ENCODE data around the gene HTR2B. TPM values are rescaled to one million over a fixed set of nuclear protein-coding genes. Genes with fewer than 3 reads are reported as not detected.

The HTR2B gene
- total RNA-seq (1 to 10 TPM in 1 of 2 donors, under 1 TPM in 1; 0.40 to 1.1 TPM), polyA plus RNA-seq (ENCODE audit: insufficient read length in 2 of 2) (under 1 TPM; 0.16 to 0.26 TPM)
- long read RNA-seq, donor 1 = 0 reads
- long read RNA-seq, donor 2 = 0 reads
- long read RNA-seq, donor 3 = 0 reads
- long read RNA-seq, donor 4, partial matches to known transcripts = 134 of 134 reads
- long read RNA-seq, donor 4, other reads (novel, unspliced or antisense) = 0 of 134 reads

DNA sequence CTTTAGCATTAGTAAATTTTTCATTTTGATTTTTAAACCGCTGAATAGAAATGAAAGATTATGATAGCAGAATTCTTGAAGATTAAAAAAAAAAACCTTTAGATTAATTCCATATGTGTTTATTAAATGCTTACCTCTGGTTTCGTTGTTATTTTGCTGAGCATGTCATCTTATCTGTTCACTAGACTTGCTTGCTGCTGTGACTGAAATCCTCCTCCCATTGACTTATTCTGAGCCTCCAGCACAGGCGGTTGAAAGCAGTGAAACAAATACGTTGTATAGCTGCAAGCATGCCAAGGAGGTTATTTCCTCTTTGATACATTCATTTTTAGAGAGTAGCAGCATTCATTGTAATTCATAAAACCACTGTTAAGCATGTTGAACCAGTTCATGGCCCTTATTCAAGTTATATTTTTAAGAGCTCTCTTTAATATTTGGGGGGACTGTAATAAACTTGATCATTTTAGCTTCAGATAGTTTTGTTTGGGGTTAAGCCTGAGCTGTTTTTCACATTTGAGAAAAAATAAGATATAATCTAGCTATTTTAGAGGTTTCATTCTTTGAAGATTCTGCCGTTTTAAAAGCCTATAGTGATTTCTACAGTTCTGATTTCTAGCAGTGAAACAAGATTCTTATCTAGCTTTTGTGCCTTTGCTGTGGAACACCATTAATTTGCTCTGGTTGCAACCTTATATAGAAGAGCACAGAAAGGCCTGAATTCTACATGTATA is at the start of gene HTR2B:
HTR2B (minus strand) TSS at position 205 of the 731 bp plus-strand sequence. CDS start 1,278 bp downstream, outside the sequence.
- WGBS (ENCODE audit: insufficient coverage) = no CpG with 5 or more reads among the region's 5 CpGs
- DNase-seq (ENCODE audit: low read depth in 4 of 6, low spot score in 6 of 6) = peak in 3 of 6 donors; percentile 4 to 63 (median 48)
- H3K4me3 ChIP-seq (ENCODE audit: low read depth, low read length) = no peak within 1 kb of the TSS
- H3K36me3 ChIP-seq (ENCODE audit: control insufficient read depth, insufficient read depth, low read length) = no peaks in the 10 kb centered on the region
- H3K27me3 ChIP-seq (ENCODE audit: control insufficient read depth, insufficient read depth, low read length) = no peaks in the 10 kb centered on the region
- H3K4me1 ChIP-seq (ENCODE audit: control insufficient read depth, insufficient read depth, low read length) = no peaks in the 10 kb centered on the region
- peak within 1 kb of the TSS; percentile 26 for H3K27ac ChIP-seq (ENCODE audit: low read depth, low read length)
- no peaks in the 10 kb centered on the region for H3K9me3 ChIP-seq (ENCODE audit: control insufficient read depth, insufficient read depth, low read length)

DNA sequence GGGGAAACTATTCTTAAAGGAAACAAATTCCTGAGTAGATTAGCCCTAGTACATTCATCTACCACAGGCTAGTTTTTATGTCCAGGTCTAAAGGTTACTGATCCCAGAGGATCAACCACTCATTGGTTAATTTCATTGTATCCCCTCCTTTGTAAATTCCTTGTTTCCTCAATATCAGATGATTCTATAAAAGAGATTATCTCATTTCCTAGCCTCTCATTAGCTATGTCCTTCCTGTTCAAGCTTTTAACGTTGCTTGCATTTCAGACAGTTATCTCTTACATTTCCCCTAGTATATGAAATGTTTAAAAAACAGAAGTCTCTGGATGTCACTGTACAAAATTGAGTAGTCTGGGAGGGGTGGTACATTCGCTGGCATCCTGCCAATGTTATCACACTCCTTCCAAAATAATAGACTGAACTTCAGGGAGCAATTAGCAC is 49.4 kb upstream of the HTR2B start:
- no CpG with 5 or more reads among the region's 2 CpGs for WGBS (ENCODE audit: insufficient coverage)
- H3K27ac ChIP-seq (ENCODE audit: low read depth, low read length) = no peak overlapping the region
- H3K4me1 ChIP-seq (ENCODE audit: control insufficient read depth, insufficient read depth, low read length) = no peaks in the 10 kb centered on the region
- peaks cover 20% of the 10 kb centered on the region for H3K36me3 ChIP-seq (ENCODE audit: control insufficient read depth, insufficient read depth, low read length)
- DNase-seq (ENCODE audit: low read depth in 4 of 6, low spot score in 6 of 6) = peak in 1 of 6 donors; percentile 37
- H3K27me3 ChIP-seq (ENCODE audit: control insufficient read depth, insufficient read depth, low read length) = no peaks in the 10 kb centered on the region
- no peaks in the 10 kb centered on the region for H3K9me3 ChIP-seq (ENCODE audit: control insufficient read depth, insufficient read depth, low read length)
- H3K4me3 ChIP-seq (ENCODE audit: low read depth, low read length) = no peak overlapping the region

DNA sequence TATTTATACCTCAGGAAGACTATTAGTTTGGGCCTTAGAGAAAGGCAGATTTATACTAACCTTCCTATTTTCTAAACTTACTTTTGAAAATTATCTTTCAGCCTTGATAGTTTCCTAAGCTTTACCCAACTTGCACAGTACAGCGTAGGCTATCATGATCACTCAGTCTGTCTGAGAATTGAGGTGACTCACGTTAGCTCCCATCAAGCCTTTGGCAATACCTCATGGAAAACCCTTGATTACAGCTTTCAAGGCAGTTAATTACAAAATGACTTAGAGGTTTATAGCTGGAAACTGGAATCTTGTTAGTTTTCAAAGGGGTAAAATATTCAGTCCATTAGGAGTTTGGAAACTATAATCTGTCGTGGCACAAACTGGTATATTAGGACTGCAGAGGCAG is 47.2 kb upstream of the HTR2B start:
- no peak overlapping the region for H3K27ac ChIP-seq (ENCODE audit: low read depth, low read length)
- WGBS (ENCODE audit: insufficient coverage) = 100% methylated on average over 3 of the region's 3 CpGs
- peaks cover 20% of the 10 kb centered on the region for H3K36me3 ChIP-seq (ENCODE audit: control insufficient read depth, insufficient read depth, low read length)
- H3K27me3 ChIP-seq (ENCODE audit: control insufficient read depth, insufficient read depth, low read length) = no peaks in the 10 kb centered on the region
- H3K4me1 ChIP-seq (ENCODE audit: control insufficient read depth, insufficient read depth, low read length) = no peaks in the 10 kb centered on the region
- no peaks in the 10 kb centered on the region for H3K9me3 ChIP-seq (ENCODE audit: control insufficient read depth, insufficient read depth, low read length)
- DNase-seq (ENCODE audit: low read depth in 4 of 6, low spot score in 6 of 6) = no peak
- H3K4me3 ChIP-seq (ENCODE audit: low read depth, low read length) = no peak overlapping the region

DNA sequence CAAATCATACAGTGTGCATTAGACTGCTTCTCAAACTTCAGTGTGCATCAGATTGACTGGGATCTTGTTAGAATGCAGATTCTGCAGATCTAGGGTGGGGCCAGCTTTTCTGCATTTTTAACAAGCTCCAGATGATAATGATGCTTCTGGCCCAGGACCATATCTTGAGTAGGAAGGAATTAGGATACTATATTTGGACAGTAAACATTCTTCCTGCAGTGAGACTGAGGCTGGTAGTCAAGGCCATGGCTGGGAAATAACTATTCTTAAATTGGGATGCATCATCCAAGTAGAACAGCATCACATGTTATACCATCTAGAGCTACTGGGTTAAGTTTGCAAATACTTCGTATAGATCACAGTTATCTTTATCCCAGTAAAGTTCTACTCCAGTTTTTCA is 45.2 kb upstream of the HTR2B start:
- no peaks in the 10 kb centered on the region for H3K27me3 ChIP-seq (ENCODE audit: control insufficient read depth, insufficient read depth, low read length)
- H3K27ac ChIP-seq (ENCODE audit: low read depth, low read length) = no peak overlapping the region
- H3K9me3 ChIP-seq (ENCODE audit: control insufficient read depth, insufficient read depth, low read length) = no peaks in the 10 kb centered on the region
- peaks cover 16% of the 10 kb centered on the region for H3K36me3 ChIP-seq (ENCODE audit: control insufficient read depth, insufficient read depth, low read length)
- H3K4me3 ChIP-seq (ENCODE audit: low read depth, low read length) = no peak overlapping the region
- no CpG with 5 or more reads among the region's 1 CpG for WGBS (ENCODE audit: insufficient coverage)
- DNase-seq (ENCODE audit: low read depth in 4 of 6, low spot score in 6 of 6) = peak in 1 of 6 donors; percentile 2
- H3K4me1 ChIP-seq (ENCODE audit: control insufficient read depth, insufficient read depth, low read length) = no peaks in the 10 kb centered on the region

DNA sequence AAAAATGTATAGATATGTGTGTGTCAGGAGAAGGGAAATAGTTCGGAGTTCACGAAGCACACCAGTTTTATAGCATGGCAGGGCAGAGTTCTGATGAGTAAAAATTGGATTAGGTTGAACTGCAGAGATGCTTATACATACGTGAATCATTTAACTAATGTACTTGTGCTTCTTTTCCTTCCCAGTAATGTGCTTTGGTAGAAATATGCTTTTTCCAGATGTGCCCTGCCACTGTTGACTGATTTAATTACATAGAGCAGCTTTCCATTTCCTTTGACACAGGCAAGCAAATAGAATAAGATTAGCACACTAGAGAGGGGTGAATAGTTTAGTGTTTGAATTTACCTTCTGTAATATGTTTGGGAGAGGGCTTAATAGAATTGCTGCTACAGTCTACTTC is 44.6 kb upstream of the HTR2B start:
- H3K36me3 ChIP-seq (ENCODE audit: control insufficient read depth, insufficient read depth, low read length) = peaks cover 11% of the 10 kb centered on the region
- no peaks in the 10 kb centered on the region for H3K27me3 ChIP-seq (ENCODE audit: control insufficient read depth, insufficient read depth, low read length)
- H3K9me3 ChIP-seq (ENCODE audit: control insufficient read depth, insufficient read depth, low read length) = no peaks in the 10 kb centered on the region
- H3K27ac ChIP-seq (ENCODE audit: low read depth, low read length) = no peak overlapping the region
- H3K4me3 ChIP-seq (ENCODE audit: low read depth, low read length) = no peak overlapping the region
- H3K4me1 ChIP-seq (ENCODE audit: control insufficient read depth, insufficient read depth, low read length) = no peaks in the 10 kb centered on the region
- DNase-seq (ENCODE audit: low read depth in 4 of 6, low spot score in 6 of 6) = peak in 1 of 6 donors; percentile 78
- WGBS (ENCODE audit: insufficient coverage) = 89% methylated on average over 2 of the region's 3 CpGs

DNA sequence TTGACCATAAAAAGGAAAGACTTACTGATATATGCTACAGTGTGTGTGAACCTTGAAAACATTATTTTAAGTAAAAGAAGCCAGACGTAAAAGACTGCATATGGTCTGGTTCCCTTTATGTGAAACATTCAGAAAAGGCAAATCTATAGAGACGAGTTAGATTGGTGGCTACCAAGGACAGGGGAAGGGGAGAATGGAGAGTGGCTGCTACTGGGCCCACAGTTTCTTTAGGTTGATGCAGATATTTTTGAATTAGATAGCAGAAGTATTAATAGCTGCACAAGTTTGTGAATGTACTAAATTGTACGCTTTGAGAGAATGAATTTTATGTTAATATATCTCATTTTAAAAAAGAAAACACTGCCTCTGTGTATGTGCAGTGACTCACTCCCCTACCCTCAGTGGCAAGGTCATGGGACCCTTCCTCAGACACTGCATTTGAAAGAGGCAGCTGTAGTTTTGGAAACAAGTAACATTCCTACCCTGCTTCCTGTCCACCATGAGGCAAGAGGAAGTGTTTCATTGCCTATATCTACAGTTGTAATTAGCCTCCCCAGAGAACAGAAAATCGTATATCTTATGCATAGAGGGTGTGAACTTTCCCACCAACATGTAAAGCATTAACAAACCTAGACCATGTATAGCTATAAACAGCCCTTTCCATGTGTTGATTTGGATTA is 43.8 kb upstream of the HTR2B start:
- Histone ChIP-seq H3K27me3 (ENCODE audit: control insufficient read depth, insufficient read depth, low read length) (no peaks in the 10 kb centered on the region), H3K36me3 (ENCODE audit: control insufficient read depth, insufficient read depth, low read length) (peaks cover 11% of the 10 kb centered on the region), H3K27ac (ENCODE audit: low read depth, low read length) (no peak overlapping the region), H3K4me1 (ENCODE audit: control insufficient read depth, insufficient read depth, low read length) (no peaks in the 10 kb centered on the region), H3K4me3 (ENCODE audit: low read depth, low read length) (no peak overlapping the region), H3K9me3 (ENCODE audit: control insufficient read depth, insufficient read depth, low read length) (no peaks in the 10 kb centered on the region)
- 79% methylated on average over 2 of the region's 4 CpGs for WGBS (ENCODE audit: insufficient coverage)
- no peak for DNase-seq (ENCODE audit: low read depth in 4 of 6, low spot score in 6 of 6)

DNA sequence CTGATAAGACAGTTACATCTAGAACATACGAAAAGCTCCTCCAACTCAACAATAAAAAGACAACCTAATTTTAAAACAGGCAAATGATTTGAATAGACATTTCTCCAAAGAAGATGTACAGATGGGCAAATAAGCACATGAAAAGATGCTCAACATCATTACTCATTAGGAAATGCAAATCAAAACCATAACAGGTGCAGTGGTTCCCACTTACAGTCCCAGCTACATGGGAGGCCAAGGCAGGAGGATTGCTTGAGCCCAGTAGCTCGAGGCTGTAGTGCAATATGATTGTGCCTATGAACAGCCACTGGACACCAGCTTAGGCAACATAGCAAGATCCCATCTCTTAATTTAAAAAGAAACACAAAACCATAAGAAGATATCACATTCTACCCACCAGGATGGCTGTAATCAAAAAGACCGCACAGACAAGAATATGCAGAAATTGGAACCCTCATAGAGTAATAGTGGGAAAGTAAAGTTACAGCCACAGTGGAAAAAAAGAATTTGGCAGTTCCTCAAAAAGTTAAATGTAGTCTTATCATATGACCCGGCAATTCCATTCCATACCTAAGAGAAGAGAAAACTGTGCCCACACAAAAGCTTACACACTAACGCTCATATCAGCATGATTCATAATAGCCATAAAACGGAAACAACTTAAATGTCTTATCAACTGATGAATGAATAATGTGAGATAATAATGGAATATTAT is 43.1 kb upstream of the HTR2B start:
- peaks cover 6% of the 10 kb centered on the region for H3K36me3 ChIP-seq (ENCODE audit: control insufficient read depth, insufficient read depth, low read length)
- no peak for DNase-seq (ENCODE audit: low read depth in 4 of 6, low spot score in 6 of 6)
- H3K9me3 ChIP-seq (ENCODE audit: control insufficient read depth, insufficient read depth, low read length) = no peaks in the 10 kb centered on the region
- no peaks in the 10 kb centered on the region for H3K27me3 ChIP-seq (ENCODE audit: control insufficient read depth, insufficient read depth, low read length)
- no peak overlapping the region for H3K27ac ChIP-seq (ENCODE audit: low read depth, low read length)
- H3K4me1 ChIP-seq (ENCODE audit: control insufficient read depth, insufficient read depth, low read length) = no peaks in the 10 kb centered on the region
- H3K4me3 ChIP-seq (ENCODE audit: low read depth, low read length) = no peak overlapping the region
- WGBS (ENCODE audit: insufficient coverage) = 80% methylated on average over 1 of the region's 6 CpGs

DNA sequence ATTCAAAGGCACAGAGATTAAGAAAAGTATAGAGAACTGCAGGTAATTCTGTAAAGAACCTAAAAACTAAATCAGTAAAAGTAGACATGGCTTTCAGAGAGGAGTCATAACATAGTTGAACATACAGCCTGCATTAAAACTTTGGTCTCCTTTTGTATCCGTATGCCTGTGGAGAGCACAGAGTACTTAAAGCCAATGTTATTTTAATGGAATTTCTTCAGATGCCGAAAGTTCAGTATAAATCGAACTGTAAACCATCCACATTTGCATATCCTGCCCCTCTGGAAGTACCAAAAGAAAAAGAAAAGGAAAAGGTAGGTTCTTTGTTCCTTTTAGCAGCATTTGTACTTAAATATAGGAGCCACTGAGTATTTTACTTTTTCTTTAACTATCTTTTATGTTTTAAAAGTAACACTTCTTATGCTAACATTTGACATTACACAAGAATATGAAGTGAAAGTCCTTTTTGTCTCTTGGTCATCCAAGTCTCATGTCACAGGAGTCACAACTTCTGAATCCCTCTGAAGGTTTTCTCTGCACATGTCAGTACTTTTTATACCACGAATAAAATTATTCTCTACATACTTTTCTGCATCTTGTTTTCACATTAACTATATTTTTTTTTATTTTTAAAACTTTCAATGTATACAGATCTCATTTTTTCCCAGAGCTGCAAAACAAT is 38.7 kb upstream of the HTR2B start:
- H3K27me3 ChIP-seq (ENCODE audit: control insufficient read depth, insufficient read depth, low read length) = no peaks in the 10 kb centered on the region
- H3K4me1 ChIP-seq (ENCODE audit: control insufficient read depth, insufficient read depth, low read length) = no peaks in the 10 kb centered on the region
- no peaks in the 10 kb centered on the region for H3K9me3 ChIP-seq (ENCODE audit: control insufficient read depth, insufficient read depth, low read length)
- no peak for DNase-seq (ENCODE audit: low read depth in 4 of 6, low spot score in 6 of 6)
- no peak overlapping the region for H3K27ac ChIP-seq (ENCODE audit: low read depth, low read length)
- no peaks in the 10 kb centered on the region for H3K36me3 ChIP-seq (ENCODE audit: control insufficient read depth, insufficient read depth, low read length)
- WGBS (ENCODE audit: insufficient coverage) = no CpG with 5 or more reads among the region's 4 CpGs
- no peak overlapping the region for H3K4me3 ChIP-seq (ENCODE audit: low read depth, low read length)

DNA sequence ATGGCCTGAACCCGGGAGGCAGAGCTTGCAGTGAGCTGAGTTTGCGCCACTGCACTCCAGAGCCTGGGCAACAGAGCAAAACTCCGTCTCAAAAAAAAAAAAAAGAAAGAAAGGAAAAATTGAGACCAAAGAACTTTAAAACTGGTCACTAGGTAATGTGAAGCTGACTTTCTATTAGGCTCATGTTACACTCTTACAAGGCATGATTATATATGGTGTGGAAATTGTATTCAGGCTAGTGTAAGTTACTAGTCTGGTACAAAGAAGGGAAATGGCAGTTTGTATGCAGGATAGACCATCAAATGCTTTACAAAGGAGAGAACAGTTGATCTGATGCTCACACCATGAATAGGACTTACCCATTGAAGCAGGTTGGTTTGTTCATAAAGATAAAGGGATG is 38.2 kb upstream of the HTR2B start:
- 92% methylated on average over 3 of the region's 3 CpGs for WGBS (ENCODE audit: insufficient coverage)
- Histone ChIP-seq H3K9me3 (ENCODE audit: control insufficient read depth, insufficient read depth, low read length) (no peaks in the 10 kb centered on the region), H3K27ac (ENCODE audit: low read depth, low read length) (no peak overlapping the region), H3K4me3 (ENCODE audit: low read depth, low read length) (no peak overlapping the region), H3K27me3 (ENCODE audit: control insufficient read depth, insufficient read depth, low read length) (no peaks in the 10 kb centered on the region), H3K4me1 (ENCODE audit: control insufficient read depth, insufficient read depth, low read length) (no peaks in the 10 kb centered on the region), H3K36me3 (ENCODE audit: control insufficient read depth, insufficient read depth, low read length) (no peaks in the 10 kb centered on the region)
- DNase-seq (ENCODE audit: low read depth in 4 of 6, low spot score in 6 of 6) = no peak

All from spinal cord (tissue), 10 donors.